HG02588 (cell line): Measurements from ENCODE around the gene RAB33A.

Experiments
- ATAC-seq: cut with Tn5 transposase; IDR thresholded peaks from one replicate; pipeline ENCODE4 v1.9.1; 2021; ENCODE audit warnings: mild to moderate bottlenecking, moderate library complexity; ENCODE audit not compliant: unreplicated experiment

The RAB33A gene

GRCh38 chrX:130171446-130172126 lies at the start of gene RAB33A:
Gene RAB33A (plus strand): TSS chrX:130171962. CDS start chrX:130172063, 101 bp downstream.
- peak; percentile 4 for ATAC-seq

- no peak for ATAC-seq
Observed at GRCh38 chrX:130124577-130124976, 47.2 kb upstream of the RAB33A start.

GRCh38 chrX:130125091-130125874 lies 46.5 kb upstream of the RAB33A start:
- ATAC-seq = no peak

- no peak for ATAC-seq
Observed at GRCh38 chrX:130130990-130131389, 40.8 kb upstream of the RAB33A start.

- no peak for ATAC-seq
Observed at GRCh38 chrX:130136496-130136895, 35.3 kb upstream of the RAB33A start.

GRCh38 chrX:130136961-130137360 lies 34.8 kb upstream of the RAB33A start:
- no peak for ATAC-seq

GRCh38 chrX:130139474-130140201 lies 32.1 kb upstream of the RAB33A start:
- ATAC-seq = no peak

- no peak for ATAC-seq
Observed at GRCh38 chrX:130144509-130144908, 27.3 kb upstream of the RAB33A start.

GRCh38 chrX:130145123-130145522 lies 26.6 kb upstream of the RAB33A start:
- ATAC-seq = no peak

- ATAC-seq = no peak
Observed at GRCh38 chrX:130147631-130148030, 24.1 kb upstream of the RAB33A start.

GRCh38 chrX:130155564-130155963 lies 16.2 kb upstream of the RAB33A start:
- ATAC-seq = no peak

GRCh38 chrX:130158311-130158710 lies 13.5 kb upstream of the RAB33A start:
- ATAC-seq = no peak

- ATAC-seq = no peak
Observed at GRCh38 chrX:130159776-130160175, 12.0 kb upstream of the RAB33A start.

GRCh38 chrX:130162094-130162735 lies 9.5 kb upstream of the RAB33A start:
- ATAC-seq = no peak

- no peak for ATAC-seq
Observed at GRCh38 chrX:130163398-130163797, 8.4 kb upstream of the RAB33A start.

GRCh38 chrX:130165181-130165702 lies 6.5 kb upstream of the RAB33A start:
- ATAC-seq = no peak

- ATAC-seq = peak; percentile 93
Observed at GRCh38 chrX:130165703-130166502, 5.9 kb upstream of the RAB33A start, which contains the start of gene AIFM1. Gene AIFM1 (minus strand): TSS chrX:130165841. CDS start chrX:130165656, 185 bp downstream.

GRCh38 chrX:130166503-130166777 lies 5.3 kb upstream of the RAB33A start:
- ATAC-seq = no peak

GRCh38 chrX:130167040-130167439 lies 4.7 kb upstream of the RAB33A start:
- ATAC-seq = no peak

GRCh38 chrX:130170752-130171445 lies 863 bp upstream of the RAB33A start:
- ATAC-seq = peak; percentile 74
